NCI-H226 (cell line): ENCODE measurements around the gene DNAH11.
A peak's percentile ranks its signal among the peaks of the same experiment; 100 is the strongest.
"Not testable (repeated sequence)": the region's sequence is repeated elsewhere in the genome, so short reads cannot be mapped to it uniquely, and the experiment has no call there.

Source experiments
- DNase-seq: peaks from one replicate; pipeline ENCODE4 v3.0.0-alpha.2; 2015

Gene DNAH11

GRCh38 chr7:21891291-21891690 is 348.5 kb downstream of the DNAH11 start:
- no peak for DNase-seq

- no peak for DNase-seq
Observed at GRCh38 chr7:21893401-21893800, 350.6 kb downstream of the DNAH11 start.

GRCh38 chr7:21898265-21898930 is 355.6 kb downstream of the DNAH11 start:
- no peak for DNase-seq

GRCh38 chr7:21902240-21902639 is 359.4 kb downstream of the DNAH11 start:
- DNase-seq, result peak; percentile 74

GRCh38 chr7:21903020-21903786 is 360.4 kb downstream of the DNAH11 start:
- no peak for DNase-seq

GRCh38 chr7:21908746-21909145 is 365.9 kb downstream of the DNAH11 start:
- DNase-seq, result no peak

GRCh38 chr7:21910253-21910652 is 367.4 kb downstream of the DNAH11 start:
- no peak for DNase-seq

- no peak for DNase-seq
Observed at GRCh38 chr7:21911341-21911875, 368.6 kb downstream of the DNAH11 start.

GRCh38 chr7:21912305-21912704 is 369.5 kb downstream of the DNAH11 start:
- DNase-seq, result peak; percentile 86

- no peak for DNase-seq
Observed at GRCh38 chr7:21912931-21913780, 370.3 kb downstream of the DNAH11 start.

GRCh38 chr7:21914671-21915070 is 371.8 kb downstream of the DNAH11 start:
- no peak for DNase-seq

- DNase-seq, result no peak
Observed at GRCh38 chr7:21915140-21915539, 372.3 kb downstream of the DNAH11 start.

GRCh38 chr7:21916176-21916575 is 373.3 kb downstream of the DNAH11 start:
- no peak for DNase-seq

GRCh38 chr7:21916629-21917028 is 373.8 kb downstream of the DNAH11 start:
- DNase-seq, result no peak

- no peak for DNase-seq
Observed at GRCh38 chr7:21918216-21918615, 375.4 kb downstream of the DNAH11 start.

GRCh38 chr7:21920936-21921335 is 378.1 kb downstream of the DNAH11 start:
- no peak for DNase-seq

- DNase-seq, result no peak
Observed at GRCh38 chr7:21922605-21923004, 379.8 kb downstream of the DNAH11 start.

GRCh38 chr7:21923658-21924057 is 380.8 kb downstream of the DNAH11 start:
- DNase-seq, result no peak

- DNase-seq, result no peak
Observed at GRCh38 chr7:21926448-21926847, 383.6 kb downstream of the DNAH11 start.

GRCh38 chr7:21927693-21928092 is 384.9 kb downstream of the DNAH11 start:
- no peak for DNase-seq

- DNase-seq, result not testable (repeated sequence)
Observed at GRCh38 chr7:21933293-21933692, 390.5 kb downstream of the DNAH11 start.

- no peak for DNase-seq
Observed at GRCh38 chr7:21934808-21935207, 392.0 kb downstream of the DNAH11 start.

- DNase-seq, result no peak
Observed at GRCh38 chr7:21938463-21938862, 395.6 kb downstream of the DNAH11 start.
